HG02938 (cell line): ENCODE measurements around the gene ARHGEF11.
"Not testable (repeated sequence)": the region's sequence is repeated elsewhere in the genome, so short reads cannot be mapped to it uniquely, and the experiment has no call there.

ENCODE experiments used
- ATAC-seq: cut with Tn5 transposase; IDR thresholded peaks from one replicate; pipeline ENCODE4 v1.9.1; 2021; ENCODE audit warnings: mild to moderate bottlenecking, moderate library complexity; ENCODE audit not compliant: unreplicated experiment

Gene ARHGEF11

DNA sequence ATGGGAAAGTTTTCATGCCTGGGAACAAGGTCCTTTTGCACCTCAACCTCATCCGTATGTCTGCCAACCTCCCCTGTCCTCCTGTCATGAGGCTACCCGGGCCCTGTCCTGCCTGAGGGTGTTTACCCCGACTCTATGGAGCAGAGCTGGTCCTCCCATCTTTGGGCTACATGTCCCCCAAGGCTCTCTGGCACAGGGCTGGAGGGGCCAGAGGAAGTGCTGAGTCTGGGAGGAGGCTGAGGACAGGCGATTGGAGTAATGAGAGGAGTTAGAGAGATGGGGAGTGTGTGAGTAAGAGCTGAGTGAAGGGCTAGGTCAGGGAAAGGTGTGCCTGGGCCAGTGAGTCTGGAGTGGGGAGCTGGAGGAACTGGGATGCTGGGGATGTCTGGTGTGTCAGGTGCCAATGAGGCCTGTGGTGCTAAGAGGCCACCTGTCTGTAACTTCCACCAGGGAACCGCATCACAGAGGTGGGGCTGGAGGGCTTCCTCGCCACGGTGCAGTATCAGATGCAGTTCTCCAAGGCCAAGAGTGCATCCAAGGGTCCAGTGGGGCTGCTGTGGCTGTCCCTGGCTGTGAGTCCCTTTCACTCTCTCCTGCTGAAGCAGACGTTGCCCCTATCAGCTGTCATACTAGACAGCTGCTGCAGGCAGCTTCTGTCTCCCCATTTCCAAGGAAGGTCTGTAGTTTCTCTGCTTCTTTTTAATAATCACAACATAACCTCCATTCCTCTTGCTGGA is 113.4 kb downstream of the ARHGEF11 start:
- ATAC-seq = no peak

DNA sequence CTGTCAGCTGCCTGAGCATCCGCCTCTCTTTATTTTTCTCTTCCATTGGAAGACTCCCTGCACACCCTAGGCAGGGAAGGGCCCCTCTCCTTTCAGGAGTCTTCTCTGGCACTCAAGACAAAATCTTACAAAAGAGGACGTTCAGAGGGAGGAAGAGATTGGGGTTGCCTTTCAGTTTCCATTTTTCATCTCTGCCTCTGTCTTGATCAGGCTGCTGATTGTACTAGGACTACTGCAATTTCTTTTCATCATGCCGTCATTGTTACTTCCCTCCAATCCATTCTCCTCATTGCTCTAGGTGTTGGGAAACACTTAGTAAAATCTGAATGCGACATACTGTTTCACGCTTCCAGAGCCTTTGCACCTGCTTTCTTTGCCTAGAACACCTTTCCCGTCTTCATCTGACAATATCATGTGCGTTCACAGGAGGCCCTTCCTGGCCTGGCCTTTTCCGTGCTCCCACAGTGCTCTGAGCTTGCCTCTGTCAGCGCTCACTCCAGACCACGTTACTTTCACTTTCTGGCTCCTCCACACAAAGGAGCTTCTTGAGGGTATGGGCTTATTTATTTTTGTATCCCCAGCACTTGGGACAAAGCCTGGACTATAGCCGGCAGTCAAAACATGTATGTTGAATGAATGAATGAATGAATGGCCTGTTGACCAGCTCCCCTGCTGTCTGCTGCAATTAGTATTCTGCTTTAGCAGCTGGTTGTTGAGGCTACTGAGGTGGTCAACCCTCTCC is 114.2 kb downstream of the ARHGEF11 start:
- no peak for ATAC-seq

DNA sequence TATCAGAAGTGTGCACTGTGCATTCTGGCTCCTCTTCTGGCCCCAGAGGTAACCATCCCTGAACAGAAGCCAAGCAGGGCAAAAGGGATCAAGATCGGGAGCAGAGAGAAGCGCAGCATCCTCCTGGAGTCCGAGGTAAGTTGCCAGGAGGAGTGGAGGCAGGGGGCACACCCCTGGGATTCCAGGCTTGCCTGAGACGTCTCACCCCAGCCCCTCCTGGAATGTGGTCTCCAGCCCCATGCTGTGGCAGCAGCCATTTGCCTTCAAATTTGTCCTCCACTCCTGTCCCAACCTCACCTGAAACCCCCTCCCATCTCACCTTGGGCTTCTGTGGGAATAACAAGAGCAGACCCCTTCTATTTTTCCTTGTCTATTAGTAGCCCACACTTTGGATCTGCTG is 115.1 kb downstream of the ARHGEF11 start:
- ATAC-seq = no peak

DNA sequence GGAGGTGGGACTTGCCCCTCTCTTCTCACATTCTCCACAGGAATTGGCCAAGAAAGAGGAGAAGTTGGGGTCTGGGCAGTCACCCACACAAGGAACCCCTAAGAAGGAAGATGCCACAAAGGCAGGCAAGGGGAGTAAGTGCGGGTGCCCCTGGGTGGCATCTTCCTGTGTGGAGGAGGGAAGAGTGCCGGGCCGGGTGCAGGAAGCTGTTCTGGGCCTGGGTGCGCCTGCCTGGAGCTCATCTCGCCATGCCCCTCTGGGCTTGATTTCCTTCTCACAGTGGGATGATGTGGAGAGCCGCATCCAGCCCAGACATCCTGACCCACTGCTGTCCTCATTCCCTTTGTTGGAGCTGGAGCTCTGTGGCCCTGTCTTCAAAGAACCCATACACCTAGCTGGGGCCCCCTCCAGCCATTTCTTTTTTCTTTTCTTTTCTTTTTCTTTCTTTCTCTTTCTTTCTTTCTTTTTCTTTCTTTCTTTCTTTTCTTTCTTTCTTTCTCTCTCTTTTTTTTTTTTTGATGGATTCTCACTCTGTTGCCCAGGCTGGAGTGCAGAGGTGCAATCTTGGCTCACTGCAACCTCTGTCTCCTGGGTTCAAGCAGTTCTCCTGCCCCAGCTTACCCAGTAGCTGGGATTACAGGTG is 115.8 kb downstream of the ARHGEF11 start:
- ATAC-seq = no peak

DNA sequence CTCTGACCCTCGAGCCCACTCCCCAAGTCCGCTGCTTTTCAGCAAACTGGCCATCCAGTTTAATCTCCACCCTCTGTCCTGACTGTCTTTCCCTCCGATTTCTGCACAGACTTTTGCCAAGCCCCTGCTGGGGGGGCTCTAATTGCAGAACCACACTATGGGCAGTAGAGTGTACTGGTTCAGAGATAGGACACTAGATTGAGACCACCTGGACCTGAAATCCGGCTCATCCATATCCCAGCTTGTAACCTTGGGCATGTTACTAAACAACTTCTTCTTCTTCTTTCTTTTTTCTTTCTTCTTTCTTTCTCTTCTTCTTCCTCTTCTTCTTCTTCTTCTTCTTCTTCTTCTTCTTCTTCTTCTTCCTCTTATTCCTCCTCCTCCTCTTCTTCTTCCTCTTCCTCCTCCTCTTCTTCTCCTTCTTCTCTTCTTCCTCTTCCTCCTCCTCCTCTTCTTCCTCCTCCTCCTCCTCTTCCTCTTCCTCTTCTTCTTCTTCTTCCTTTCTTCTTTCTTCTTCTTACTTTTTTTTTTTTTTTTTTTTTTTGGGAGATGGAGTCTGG is 117.4 kb downstream of the ARHGEF11 start:
- no peak for ATAC-seq

DNA sequence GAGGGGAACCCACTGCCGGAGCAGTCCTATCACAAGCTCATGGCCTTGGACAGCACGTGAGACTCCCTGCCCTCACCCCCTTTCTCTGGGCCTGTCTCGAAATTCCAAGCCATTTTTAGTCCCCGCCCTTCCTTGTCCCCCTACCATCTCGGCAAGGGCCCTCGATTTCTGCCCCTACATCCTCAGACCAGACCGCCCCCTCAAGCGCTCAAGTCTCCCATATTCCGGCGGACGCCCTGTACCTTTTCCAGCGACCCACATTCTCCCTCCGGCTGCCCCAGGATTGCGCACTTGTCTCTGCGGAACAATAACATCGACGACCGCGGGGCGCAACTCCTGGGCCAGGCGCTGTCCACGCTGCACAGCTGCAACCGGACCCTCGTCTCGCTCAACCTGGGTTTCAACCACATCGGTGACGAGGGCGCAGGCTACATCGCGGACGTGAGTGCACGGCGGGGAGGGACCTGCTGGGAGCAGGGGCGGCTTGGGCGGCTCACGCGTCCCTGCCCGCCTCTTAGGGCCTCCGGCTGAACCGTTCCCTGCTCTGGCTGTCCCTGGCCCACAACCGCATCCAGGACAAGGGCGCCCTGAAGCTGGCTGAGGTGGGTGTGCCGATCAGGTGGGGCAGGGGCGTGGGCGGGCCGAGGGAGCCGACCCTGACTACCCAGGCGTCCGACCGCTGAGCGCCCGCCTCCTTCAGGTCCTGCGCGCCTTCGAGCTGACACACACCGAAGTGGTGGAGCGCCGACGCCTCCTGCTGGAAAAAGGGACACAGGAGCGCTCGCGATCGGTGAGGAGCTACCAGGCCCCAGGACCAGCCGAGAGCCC is 118.1 kb downstream of the ARHGEF11 start:
- ATAC-seq = no peak

DNA sequence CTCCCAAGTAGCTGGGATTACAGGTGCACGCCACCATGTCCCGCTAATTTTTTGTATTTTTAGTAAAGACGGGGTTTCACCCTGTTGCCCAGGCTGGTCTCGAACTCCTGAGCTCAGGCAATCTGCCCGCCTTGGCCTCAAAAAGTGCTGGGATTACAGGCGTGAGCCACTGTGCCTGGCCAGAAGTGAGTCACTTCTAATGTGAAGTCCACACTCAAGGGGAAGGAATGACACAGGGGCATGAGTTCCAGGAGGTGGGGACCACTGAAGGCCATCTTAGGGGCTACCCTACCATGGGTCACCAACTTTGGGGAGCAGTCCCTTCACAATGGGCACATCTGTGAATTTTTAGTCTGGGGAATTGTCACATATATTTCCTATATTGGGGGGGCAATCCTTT is 118.8 kb downstream of the ARHGEF11 start:
- ATAC-seq = not testable (repeated sequence)

DNA sequence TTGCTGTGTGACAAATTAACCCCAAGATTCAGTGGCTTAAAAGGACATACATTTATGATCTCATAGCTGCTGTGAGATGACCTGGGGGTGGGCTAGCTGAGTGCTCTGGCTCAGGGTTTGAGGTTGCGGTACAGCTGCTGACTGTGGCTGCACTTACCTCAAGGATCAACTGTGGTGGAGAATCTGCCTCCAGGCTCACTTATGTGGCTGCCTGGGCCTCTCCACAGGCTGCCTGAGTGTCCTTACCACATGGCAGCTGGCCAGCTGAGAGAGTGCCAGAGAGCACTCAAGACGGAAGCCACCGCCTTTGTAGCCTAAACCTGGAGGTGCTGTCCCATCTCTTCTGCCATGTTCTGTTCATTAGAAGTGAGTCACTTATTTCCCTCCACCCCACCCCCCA is 119.4 kb downstream of the ARHGEF11 start:
- no peak for ATAC-seq

DNA sequence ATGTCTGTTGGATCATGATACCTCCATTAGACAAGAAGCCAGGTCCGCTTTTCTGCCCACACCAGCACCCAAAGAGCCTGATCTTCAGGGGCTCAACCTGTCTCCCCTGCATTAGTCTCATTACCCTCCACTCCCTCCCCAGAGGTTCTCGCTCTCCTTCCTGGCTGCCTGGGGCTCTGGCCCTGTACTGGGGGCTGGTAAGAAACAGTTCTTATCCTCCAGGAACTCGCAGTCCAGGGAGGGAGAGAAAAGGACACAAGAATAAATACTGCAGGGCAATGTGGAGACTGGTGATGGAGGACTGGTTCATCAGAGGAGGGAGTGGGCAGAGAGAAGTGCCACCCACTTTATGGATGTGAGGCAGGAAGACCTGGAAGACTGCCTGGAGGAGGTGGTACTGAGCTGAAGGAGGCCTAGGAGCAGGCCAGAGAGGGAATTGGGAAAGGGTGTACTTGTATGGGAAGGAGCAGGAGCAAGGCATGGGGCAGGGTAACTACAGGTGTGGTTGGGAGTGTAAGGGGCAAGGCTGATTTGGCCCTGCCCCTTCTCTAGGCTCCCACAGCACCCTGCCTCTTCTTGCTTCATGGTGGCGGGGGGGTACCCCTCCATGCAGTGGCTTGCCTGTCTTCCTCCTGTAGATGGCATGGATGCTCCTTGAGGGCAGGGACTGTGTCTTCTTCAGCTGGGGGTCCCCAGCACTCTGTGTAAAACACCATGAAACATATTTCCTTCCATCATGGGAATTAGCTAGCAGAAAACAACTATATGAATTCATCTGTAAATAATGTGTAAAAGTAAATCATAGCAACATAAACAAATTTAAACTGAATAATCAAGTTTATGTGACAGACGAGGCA is 120.2 kb downstream of the ARHGEF11 start:
- ATAC-seq = no peak

DNA sequence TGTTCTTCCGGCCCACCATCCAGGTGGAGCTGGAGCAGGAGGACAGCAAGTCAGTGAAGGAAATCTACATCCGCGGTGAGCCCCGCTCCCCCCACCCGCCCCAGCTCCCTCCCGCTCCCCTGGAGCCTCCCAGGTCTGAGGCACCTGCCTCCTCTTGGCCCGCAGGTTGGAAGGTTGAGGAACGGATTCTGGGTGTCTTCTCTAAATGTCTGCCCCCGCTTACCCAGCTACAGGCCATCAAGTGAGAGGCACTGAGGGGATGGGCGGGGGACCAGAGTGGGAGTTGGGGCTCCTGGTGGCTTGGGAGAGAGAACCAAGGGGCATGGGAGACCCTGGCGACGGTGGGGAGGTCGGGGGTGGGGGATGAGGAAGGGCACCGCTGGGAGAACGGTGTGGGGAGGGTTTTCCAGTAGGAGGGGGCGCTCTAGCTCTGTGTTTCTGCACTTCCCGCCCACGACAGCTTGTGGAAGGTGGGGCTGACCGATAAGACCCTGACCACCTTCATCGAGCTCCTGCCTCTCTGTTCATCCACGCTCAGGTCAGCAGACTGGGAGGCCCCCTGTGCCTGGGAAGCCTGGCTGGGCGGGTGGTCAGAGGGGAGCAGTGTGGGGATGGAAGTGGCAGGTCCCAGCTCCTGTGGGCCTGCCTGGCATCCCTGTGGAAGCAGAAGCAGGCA is 120.9 kb downstream of the ARHGEF11 start:
- no peak for ATAC-seq

DNA sequence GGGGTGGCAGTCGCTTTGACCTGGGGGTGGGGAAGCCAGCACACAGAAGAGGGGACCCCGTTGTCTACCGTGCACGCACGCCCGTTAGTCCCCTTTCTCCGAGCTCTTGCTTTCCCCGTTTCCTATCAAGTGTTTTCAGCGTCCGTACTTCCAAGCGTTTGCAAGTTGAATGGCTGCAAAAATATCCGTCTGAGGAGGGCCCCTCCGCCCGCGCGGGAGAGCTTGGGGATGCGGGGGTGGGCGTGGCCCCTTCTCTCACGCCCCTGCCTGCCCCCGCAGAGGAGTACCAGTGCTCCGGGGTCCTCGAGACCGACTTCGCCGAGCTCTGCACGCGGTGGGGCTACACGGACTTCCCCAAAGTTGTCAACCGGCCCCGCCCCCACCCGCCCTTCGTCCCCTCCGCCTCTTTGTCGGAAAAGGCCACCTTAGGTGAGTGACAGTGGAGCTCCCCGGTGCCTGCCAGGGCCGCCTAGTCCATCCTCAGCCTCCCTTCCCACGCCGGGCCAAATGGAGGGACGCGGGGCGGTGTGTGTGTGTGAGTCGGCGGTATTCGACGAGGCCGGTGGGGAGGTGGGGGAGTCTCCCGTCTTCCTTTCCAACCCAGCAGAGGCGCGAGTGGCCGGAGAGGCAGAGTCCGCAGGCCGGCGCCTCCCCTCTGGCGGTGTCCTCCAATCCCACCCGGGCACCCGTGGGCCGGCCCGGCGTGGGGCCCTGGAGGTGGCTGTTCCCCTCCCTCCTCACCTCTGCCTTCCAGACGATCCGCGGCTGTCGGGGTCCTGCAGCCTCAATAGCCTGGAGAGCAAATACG is 121.7 kb downstream of the ARHGEF11 start:
- ATAC-seq = no peak

DNA sequence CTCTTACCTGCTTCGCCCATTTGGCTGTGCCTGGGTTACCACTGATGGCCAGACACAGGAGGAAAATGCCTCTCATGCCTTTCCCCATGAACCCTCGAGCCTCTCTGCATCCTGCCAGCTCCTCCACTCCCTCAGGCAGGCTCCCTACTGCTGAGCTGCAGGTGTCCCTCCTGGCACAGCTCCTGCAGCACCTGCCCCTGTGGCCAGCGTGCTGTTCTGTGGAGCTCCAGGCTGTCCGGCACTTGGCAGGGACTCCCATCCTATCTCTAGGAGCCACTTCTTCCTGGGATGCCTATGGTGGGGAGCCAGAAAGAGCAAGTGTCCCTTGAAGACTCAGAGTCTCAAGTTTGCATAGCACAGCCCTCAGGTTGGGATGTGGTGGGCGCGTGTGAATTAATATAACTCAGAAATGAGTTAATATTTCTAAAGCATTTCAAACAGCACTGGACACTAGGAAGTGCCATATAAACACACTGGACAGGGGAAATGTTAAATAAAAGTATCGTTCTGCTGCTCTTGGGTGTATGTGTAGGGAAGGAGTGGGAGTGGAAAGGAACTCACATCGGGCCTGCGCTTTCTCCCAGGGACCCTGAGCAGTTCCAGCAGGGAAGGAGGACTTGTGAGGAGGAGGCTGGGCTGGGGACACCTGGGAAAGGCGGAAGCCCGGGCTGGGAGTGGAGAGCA is 122.4 kb downstream of the ARHGEF11 start:
- ATAC-seq = no peak

DNA sequence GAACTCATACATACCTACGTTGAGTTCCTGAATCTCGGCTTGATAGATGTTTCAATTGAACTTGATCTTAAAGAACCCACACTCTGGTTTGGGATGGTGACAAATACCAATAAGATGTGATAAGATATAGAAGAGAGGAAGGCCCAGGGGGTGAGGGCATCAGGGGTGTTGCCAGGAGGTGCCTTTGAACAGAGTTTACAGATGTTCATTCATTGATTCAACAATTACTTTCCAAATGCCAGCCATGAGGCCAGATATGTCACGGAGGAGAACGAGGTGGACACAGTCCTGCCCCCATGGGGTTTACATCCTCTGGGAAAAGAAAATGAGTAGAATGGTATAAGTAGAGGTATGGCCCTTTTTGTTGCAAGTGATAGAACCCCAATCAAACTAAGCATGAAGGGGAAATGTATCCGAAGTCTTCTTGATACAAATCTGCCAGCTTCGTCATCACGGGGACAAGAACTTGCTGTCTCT is 124.5 kb downstream of the ARHGEF11 start:
- no peak for ATAC-seq

DNA sequence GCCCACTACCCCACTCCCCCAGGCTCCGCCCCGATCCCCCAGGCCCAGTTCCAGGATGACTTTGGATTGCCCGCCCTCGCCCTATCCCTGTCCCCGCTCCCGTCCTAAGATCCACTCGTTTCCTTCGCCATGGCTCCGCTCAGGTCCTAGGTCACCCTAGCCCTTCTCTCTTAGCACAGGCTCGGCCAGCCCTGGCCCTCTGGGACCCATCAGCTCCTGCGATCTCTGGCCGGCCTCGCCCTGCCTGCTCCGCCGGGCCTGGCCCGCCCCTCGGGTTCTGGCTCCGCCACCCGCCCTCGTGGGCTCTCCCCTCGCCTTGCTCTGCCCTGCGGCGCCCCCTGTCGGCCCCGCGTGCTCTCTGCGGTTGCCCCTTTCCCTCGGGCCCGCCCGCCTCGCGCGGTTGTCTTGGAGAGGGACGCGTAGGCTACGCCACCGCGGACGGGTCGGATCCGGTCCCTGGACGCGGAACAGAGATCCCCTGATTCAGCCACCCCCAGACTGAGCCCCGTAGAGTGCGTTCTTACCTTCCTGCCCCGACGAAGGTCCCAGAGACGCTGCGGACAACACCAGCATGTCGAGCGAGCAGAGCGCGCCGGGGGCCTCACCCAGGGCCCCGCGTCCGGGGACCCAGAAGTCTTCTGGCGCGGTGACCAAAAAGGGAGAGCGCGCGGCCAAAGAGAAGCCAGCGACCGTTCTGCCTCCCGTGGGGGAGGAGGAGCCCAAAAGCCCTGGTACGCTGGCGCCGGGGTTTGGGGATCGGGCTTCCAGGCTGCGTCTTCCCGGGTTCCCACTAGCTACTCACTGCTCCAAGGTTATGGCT is 125.1 kb downstream of the ARHGEF11 start, which contains the start of gene LRRC71:
Gene LRRC71, plus strand, starts transcription at position 400 of the 820 bp plus-strand sequence. Its CDS starts 172 bp downstream, at position 572.
- ATAC-seq = no peak

DNA sequence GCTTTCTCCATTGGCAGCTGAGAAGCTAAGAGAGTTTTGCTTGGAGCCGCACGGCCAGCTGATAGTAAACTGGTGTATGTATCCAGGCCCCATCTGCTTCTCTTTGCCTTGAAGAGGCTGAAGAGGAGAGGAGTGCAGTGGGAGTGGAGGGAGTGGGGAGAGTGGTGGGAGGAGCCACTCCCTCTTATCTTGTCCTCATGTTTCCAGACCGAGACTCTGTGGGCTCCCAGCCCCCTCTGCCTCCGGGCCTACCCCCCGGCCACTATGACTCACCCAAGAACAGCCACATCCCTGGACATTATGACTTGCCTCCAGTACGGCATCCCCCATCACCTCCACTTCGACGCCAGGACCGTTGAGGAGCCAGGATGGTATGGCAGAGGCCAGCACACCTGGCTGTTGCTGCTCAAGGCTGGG is 131.1 kb downstream of the ARHGEF11 start:
- no peak for ATAC-seq

DNA sequence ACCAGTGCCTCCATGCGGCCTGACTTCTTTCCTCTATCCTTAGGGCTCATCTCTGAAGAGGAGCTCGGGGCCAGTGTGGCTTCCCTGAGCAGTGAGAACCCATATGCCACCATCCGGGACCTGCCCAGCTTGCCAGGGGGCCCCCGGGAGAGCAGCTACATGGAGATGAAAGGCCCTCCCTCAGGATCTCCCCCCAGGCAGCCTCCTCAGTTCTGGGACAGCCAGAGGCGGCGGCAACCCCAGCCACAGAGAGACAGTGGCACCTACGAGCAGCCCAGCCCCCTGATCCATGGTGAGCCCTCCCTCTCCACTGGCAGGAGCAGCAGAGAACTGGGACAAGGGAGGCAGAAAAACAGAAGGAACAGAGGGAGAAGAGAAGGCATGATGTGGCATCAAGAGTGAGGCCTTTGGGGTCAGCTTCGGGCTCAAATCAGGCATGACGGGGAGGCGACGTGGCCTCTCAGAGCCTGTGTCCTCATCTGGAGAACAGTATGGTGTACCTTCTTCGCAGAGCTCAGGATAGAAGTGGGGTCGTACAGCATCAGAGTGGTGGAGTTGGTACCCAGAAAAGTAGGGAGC is 131.6 kb downstream of the ARHGEF11 start:
- no peak for ATAC-seq
